Astrocyte of the cerebellum (primary cell): ENCODE measurements around the gene RNF167.

Experiments used
- DNase-seq: peaks from one replicate; pipeline ENCODE4 v3.0.0-alpha.2; 2011; ENCODE audit warnings: low read depth
- H3K4me3 ChIP-seq: 2 replicates; pipeline ENCODE4 v1.5.1; 2011; ENCODE audit warnings: mild to moderate bottlenecking, low read depth, low read length, moderate library complexity
- CTCF ChIP-seq: IDR thresholded peaks from 2 replicates; pipeline ENCODE4 v1.5.1; 2012; ENCODE audit warnings: low read length, low read depth, moderate library complexity, mild to moderate bottlenecking; ENCODE audit errors: missing control alignments
- in situ Hi-C: cut with HindIII; loops from 2 replicates; pipeline ENCODE4 v1.10.0; 2017; ENCODE audit warnings: low sequenced_read_pairs

The RNF167 gene

DNA sequence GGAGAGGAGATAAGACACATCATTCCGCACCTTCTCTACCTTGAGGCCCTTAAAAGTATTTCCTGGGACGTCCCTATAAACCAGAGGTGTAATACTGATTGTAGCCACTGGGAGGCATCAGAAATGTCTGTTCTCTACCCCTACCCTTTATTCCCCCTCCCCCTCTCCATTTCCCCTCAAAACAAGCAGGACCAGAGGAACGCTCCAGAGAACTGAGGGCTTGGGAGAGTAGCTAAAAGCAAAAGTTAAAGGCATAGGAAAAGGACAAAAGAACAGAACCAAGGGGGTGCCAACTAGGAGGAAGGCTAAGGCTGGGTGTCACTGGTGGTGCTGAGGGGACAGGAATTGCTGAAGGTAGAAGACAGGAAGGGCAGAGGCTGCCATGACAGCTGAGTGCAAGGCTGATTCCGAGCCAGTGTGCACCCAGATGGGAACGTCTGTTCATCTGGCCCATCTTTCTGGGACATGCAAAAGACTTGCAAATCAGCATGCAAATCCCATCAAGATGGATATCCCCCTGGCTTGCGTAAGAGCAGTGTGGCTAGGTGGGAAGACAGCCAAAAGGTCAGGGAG, 40.7 kb downstream of the RNF167 start:
- peak; percentile 77 for TF ChIP-seq CTCF
- DNase-seq: peak; percentile 37
- H3K4me3 ChIP-seq: no peak overlapping the region
- in situ Hi-C loops: no loop called here

DNA sequence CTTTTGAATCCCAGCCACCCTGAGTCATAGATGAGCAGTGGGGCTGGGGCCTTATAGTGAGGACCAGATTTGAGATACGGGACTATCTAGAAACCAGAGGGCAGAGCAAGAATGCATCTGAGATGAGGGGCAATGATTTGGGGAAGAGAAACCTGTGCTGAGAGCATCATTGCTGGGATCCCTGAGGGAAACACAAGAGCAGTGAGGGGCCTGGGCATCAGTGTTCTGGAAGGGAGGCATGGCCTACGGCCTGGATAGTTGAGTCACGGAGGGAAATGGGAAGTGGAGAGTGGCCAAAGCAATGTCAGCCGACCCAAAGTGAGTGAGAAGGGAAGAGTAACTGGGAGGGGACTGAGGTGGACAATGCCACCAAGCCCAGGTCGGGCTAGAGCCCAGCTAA, 42.2 kb downstream of the RNF167 start:
- no peak for TF ChIP-seq CTCF
- no peak overlapping the region for H3K4me3 ChIP-seq
- in situ Hi-C loops: no loop called here
- no peak for DNase-seq

- in situ Hi-C loops: no loop called here
- TF ChIP-seq CTCF: no peak
- DNase-seq: no peak
- peak overlapping the region; percentile 86 for H3K4me3 ChIP-seq
These were observed 46.3 kb downstream of the RNF167 start for GRCh38 chr17:4986403-4986802.

GRCh38 chr17:4986951-4987766, 47.1 kb downstream of the RNF167 start, which contains the start of gene CAMTA2:
TSS of gene CAMTA2 (minus strand) at chr17:4987675. CDS start at chr17:4986222, 1,453 bp downstream.
- peak; percentile 54 for TF ChIP-seq CTCF
- peak within 1 kb of the TSS; percentile 86 for H3K4me3 ChIP-seq
- DNase-seq: no peak
- in situ Hi-C loops: no loop called here

- in situ Hi-C loops: no loop called here
- no peak for DNase-seq
- no peak for TF ChIP-seq CTCF
- peak overlapping the region; percentile 86 for H3K4me3 ChIP-seq
These were observed 47.9 kb downstream of the RNF167 start for GRCh38 chr17:4987767-4988567.

DNA sequence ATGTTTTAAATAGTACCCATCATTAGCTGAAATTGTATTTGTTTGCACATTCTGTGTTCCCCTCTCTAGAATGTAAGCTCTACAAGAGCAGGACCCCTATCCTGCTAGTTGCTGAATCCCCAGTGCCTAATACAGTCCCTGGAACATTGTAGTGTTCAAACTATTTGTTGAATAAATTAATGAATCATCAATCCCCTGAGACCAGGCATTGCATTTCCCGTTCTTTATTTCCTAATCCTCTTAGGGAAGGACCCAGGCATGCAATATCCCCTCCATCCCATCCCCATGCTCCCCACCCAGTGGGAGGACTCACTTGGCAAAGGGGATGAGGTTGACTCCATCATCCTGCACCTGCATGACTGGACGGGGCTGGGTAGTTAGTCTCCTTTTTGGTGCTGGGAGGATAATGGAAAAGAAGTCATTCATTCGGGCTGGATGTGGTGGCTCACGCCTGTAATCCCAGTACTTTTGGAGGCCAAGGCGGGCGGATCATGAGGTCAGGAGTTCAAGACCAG, 54.1 kb downstream of the RNF167 start:
- no peak for TF ChIP-seq CTCF
- in situ Hi-C loops: no loop called here
- no peak for DNase-seq
- H3K4me3 ChIP-seq: no peak overlapping the region
